DMS79 treated with DMSO at 0.1 percent for 48 hours (cell line): ENCODE measurements around the gene TNS4.

Experiments used
- DNase-seq: peaks from one replicate; lab custom pipeline; 2025; lab: John Stamatoyannopoulos, UW

TNS4 gene

DNA sequence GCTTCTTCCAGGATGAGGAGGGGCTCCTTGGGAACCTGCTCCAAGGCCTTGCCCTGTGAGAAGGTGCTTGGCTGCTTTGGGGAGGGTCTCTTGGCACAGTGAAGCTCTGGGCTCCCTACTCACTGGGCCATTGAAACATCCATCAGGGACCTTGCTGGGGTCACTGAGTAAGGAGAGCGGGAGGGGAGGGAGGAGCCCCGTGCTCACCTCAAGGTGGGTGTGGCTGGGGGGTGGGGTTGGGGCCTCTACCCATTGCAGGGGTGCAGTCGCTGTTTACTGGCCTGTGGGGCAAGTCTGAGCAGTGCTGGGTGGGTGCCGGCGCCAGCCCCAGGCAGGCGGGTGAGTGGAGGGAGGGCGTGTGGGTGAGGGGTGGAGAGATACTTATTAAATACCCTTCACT lies 9.9 kb downstream of the TNS4 start:
- no peak for DNase-seq

DNA sequence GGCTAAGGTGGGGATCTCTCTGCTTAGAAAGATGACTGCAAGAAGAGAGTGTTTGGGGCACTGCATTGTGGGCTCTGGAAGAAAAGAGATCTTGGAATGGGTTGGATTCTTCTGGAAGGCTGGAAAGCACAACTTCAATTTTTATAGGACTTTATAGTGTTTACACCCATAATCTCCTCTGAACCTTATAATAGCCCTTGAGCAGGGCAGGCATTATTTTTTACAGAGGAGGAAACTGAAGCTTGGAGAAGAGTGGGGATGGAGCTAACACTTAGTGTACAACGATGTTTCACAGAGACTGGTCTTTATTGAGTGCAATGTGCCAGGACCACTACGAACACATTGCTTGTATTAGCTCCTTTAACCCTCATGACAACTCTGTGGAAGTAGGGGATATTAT lies 10.4 kb downstream of the TNS4 start:
- DNase-seq = no peak

DNA sequence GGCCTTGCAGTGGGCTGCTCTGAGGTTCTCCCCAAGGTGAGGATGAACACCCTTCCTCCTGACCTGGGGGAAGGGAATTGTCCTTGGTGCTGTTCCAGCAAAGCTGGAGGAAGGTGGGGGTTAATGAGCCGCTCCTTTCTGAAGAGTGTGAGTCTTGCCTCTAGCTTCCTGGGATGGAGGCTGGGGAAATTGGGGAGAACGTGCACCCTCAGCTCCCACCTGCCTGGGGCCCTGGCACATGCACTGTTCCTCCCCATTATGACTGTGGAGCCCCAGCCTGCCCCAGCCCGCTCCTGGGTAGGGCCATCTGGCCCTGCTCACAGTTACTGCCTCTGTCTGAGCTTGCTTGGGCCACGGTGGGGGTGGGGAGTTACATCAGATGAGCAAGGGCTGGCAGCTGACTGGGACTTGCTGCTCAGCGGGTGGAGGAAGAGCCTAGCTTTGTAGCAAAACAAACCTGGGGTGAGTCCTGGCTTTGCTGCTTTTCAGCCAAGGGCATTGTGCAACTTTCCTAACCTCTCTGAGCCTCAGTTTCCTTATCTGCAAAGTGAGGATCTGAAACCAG lies 11.1 kb downstream of the TNS4 start:
- DNase-seq = peak; percentile 43

DNA sequence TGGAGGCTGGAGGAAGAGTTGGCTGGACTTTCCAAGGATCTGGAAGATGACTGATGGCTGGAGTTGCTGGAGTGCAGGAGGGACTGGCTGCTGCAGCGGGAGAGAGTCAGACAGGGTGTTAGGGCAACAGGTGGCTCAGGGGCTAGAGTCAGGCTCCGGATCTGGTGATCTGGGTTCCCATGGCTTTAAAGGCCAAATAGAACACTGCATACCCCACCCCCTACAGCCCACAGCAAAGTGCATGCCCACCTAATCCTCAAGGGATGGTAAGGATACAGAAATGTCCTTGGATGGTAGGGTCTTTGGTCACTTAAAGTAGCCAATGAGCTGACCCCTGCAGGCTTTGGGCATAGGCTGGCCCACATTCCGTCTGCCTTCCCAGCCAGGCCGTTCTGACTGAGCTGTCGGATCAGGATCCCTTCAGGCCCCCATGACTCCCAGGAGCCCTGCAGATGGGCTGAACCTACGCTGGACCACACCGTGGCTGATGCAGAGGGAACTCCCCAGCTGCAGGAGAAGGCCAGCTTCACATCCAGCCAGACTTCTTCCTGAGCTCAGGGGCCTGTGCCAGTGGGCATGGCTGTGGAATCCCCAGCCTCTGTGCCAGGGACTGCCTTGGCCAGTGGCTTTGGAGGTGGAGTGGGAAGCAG lies 13.9 kb downstream of the TNS4 start:
- DNase-seq = no peak

DNA sequence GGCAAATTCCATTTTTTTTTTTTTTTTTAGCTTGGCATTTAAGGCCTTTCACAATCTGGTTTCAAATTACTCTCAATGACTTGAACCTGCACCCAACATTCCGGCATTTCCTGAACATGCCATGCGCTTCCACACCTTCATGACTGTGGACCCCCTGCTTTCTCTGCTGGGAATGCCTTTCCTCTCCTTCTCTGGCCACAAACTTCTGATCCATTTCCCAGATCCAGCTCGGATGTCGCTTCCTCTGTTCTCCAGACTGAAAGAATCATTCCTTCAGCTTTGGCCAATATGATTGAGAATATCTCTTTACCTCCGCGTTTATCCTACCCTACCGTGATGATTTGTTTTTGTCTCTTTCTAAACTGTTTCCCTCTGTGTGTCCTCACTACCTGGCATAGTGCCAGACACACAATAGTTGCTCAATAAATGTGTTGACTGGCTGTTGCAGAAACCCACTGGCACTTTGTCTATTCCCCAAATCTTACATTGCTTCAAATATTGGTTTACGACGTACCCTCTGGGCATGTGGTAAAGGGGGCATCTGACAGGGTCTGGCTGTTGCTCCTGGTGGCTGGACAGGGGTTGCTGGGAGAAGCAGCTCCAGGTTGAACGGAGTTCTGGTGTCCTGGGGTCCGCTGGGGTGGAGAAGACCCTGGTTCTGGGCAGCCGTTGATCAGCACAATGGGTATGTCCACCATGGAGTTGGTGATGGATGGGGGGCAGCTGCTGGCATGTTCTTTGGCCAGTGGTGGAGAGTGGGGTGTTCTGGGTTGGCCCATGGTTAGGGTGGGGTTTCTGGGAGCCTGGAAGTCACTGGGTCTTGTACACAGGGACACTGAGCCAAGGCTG lies 14.7 kb downstream of the TNS4 start:
- DNase-seq = no peak

DNA sequence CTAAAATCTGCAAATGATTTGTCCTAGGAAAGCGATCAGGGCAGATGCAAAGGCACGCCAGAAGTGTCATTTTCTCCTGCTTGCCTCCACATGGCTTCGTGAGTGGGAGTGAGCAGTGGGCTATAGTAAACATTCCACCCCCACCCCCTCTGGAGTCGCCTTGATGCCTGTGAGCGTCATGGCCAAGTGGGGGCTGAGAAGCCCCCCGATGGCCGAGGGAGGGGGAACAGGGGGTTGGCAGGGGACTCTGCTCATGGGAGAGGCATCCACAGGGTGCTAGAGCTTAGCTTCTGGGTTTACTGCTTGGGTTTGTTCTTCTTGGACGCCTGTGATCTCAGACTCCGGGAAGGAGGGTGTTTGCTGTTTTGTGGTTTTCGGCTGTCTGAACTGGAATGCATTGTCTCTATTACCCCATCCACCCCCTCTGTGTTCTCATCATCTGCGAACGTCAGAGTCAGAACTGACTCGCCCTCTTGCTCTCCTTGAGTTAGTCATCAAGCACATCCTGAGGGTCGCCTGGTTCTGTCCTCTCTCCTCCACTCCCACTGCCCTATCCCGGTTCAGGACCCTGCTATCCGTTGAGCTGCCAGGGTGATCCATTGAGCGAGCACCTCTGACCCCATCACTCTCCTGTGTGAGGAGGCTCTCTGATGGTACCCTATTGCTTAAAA lies 15.4 kb downstream of the TNS4 start:
- DNase-seq = peak; percentile 9

DNA sequence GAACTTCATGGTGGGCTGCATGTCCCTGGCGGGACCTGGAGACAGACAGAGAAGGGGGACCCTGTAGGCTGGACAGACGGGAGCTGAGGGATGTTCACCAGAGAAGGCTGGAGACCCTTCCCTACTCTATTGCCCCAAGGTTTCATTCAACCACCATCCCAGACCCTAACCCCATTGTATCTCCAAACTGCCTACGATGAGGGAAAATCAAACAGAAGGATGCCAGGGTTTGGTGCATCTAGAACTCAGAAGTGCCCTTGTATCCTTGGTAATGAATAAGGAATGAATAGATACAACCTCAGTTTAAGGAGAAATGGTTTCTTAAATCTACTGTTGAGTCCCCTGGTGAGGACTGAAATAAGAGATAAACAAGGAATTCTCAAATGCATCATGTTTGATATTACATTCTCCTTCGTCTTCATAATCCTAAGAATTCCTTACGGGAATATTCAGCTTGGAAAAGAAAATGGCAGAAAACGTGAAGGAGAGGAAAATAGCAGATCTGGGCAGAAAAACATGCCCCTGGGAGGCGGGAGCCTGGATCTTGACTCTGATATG lies 16.4 kb downstream of the TNS4 start:
- no peak for DNase-seq

DNA sequence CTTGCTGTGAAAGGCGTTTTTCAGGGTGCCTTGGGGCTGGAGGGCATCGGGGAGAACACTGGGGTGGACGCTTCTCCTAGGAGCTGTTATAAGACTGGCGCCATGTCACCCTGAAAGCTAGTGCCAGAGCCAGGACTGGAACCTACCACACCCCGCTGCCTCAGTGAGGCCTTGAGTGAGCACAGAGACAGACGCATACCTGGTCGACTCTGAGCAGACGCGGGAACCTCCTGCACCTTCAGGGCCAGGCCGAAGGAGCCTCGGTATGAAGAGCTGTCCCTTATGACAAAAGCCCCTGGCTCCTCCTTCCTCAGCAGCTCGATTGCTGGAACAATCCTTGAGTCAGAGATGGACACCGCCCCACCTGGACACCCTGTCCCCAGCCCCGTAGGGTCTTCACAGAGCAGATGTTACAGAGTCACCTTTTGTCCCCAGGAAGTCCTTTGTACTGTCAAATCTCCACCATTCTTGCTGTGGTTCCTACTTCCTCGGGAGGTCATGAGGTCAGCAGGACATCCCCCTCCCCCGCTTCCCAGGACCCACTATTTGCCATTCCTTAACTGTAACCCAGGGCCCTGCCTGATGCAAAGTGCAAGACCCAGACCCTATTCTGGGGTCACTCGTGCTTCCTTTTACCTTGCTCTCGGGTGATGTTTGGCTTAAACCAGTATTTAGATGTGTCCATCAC lies 17.0 kb downstream of the TNS4 start:
- DNase-seq = no peak

DNA sequence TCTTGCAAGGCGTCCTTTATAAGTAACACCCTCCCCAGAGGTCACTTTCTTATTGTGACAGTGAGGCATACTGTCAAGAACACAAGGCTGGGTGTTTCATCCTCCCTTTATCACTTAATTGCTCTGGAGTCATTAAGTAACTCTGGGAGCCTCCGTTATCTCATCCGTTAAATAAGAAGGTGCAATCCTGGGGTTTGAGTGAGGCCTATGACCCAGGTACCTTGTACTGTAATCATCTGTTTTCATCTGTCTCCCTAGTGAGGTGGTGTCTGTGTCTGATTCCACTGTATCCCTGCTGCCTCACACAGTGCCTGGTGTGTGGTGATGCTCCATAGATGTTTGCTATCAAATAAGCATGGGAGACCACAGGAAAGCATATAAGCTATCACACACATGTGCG lies 17.7 kb downstream of the TNS4 start:
- no peak for DNase-seq

DNA sequence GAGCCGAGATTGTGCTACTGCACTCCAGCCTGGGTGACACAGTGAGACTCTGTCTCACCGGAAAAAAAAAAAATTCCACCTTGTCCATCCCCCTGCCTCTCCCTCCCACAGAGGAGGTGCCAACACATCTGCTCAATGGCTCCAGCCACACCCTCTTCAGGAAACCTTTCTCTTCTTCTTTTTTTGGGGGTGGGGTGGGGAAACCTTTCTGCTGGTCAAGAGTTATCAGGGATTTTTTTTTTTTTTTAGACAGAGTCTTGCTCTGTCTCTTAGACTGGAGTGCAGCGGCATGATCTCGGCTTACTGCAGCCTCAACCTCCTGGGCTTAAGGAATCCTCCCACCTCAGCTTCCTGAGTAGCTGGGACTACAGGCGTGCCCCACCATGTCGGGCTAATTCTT lies 18.7 kb downstream of the TNS4 start:
- DNase-seq = no peak

DNA sequence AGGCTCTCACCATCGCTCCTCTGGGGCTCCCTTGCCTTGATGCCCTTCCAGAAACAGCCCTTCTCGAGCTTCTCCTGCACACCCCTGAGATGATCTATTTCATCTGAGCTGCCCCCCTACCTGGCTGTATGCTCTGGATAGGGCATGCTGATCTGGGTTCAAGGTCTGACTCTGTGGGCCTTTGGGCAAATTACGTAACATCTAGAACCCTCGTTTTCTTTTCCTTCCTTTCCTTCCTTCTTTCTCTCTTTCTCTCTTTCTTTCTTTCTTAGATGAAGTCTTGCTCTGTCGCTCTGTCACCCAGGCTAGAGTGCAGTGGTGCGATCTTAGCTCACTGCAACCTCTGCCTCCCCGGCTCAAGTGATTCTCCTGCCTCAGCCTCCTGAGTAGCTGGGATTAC lies 20.3 kb downstream of the TNS4 start:
- DNase-seq = no peak

DNA sequence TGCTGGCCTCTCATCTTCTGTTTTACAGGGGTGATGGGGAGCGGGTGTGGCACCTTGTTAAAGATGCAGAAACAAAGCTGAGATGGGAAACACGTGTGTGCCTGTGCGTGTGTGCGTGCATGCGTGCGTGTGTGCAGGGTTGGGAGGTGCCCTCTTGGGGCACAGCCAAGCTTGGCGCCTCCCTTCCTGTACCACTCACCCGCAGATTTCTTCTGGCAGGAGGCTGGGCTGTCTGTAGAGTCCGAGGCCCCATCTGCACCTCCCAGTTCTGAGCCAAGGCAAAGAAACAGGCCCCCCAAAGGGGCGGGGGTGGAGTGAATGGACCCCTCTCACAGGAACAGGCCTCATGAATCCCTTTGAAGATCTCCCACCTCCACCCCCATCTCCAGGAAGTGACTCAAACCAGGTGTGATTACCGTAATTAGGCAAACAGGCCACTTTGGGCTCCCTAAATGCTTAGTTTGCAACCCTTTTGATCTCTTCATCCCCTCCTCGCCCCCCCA lies 20.9 kb downstream of the TNS4 start:
- no peak for DNase-seq

DNA sequence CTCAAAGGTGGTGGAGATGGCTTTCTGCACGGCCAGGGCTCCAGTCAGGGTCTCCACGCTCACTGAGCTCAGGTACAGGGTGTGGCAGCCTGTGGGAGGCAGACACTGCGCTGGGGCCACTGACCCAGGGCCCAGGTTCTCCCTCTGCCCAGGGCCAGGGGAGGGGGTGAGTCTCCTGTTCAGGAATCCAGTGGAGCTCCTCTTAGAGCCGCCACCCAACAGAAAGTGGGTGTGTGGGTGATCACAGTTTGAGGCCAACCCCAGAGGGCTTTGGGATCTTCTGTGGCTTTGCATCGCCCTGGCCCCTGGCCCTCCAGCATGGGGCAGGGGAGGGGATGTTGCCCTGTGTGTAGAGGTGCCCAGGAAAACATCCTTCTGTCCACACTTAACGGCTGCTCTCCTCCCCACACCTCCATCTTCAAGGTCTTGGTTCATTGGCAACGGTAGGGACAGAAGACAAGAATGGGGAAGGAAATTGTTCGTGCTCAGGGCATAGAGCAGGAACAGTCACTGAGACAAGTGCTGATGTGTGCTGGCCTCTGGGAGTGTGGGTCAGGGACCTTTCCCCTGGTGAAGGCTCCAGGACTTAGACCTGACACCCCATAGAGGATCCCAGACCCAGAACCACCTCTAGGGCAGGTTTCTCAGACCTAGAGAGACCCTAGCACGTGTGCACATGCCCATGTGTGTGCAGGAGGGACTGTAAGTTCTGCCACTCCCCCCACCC lies 21.5 kb downstream of the TNS4 start:
- no peak for DNase-seq

DNA sequence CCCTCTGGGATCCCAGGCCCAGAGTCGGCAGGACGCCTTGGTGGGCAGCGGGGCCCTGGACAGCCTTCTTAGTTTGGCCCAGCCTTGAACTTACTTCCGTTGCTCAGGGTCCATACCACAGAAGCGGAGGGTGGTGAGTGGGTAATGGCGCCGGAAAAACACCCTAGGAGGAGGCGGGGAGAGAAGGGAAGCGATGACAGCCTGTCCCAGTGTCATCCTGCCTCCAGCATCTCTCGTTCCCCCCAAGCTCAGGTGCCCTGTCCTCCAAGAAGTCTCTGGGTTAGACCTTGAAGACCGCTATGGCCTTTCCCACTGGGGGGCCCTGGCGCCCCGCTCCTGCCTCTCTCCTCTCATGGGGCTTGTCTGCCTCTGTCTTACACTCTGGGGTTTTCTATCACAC lies 22.9 kb downstream of the TNS4 start:
- no peak for DNase-seq

DNA sequence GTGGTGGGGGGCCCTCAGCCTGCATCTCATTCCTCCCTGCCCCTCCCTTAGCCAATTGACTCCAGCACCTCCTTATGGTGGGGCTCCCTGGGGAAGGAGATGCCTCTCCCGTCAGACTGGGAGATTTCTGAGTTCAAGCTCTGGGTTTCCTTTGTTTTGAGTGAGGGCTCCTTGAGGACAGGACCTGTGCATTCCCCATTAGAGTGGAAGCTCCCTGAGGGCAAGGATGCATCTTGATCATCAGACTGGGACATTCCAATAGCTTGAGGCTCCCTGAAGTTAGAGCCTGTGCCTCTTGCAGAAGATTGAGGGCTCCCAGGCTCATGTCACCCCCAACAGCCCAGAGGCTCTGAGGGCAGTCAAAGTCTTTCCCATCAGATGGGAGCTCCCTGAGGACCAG lies 23.6 kb downstream of the TNS4 start:
- DNase-seq = no peak

DNA sequence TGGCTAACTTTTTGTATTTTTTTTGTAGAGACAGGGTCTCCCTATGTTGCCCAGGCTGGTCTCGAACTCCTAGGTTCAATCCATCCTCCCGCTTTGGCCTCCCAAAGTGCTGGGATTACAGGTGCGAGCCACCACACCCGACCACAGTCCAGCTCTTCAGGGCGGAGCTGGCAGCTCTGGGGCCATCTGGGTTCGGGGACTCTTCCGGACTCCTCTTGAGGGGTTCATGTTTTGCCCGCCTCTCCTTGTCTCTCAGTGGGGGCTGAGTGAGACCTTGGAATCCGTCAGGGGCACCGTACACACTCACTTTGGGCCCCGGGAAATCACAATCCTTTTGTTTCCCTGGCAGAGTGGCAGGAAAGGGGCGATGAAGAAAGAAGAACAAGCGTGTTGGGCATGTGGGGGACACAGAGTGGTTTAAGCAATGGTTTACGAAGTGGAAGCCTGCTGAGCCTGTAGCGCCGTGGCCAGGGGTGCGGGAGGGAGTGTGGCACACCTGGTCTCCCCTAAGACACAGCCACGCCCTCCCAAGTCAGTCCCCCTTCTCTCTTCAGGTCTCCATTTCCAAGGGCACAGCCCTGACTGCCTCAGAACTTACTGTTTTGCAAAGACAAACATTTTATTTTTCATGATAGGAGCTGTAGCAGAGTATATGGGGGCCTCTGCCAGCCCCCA lies 26.1 kb downstream of the TNS4 start:
- no peak for DNase-seq

DNA sequence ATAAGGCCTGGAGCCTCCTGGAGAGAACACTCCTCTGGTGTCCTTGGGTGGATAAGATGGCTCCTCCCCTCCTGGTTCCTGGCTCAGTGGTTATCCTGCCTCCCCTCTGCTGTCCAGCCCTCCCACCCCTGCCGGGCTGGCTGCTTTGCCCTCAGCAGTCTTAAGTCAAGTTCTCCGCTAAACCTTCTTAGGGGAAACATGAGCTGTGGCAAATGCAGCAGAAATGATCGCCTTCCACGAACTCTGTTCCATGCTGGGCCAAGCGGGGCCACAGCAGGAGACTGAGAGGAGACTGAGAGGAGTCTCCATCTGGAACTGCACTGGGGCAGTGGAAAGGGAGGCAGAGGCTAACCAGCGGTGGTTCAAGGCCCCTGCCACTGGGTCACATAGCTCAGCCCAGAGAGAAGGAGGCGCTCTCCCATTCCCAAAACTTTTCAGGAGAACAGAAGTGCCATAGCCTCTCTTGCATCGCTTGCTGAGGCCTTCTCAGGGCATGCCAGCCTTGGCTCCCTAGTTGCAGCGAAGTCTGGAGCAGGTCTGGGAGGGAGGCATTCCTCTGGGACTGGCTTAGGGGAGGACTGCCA lies 26.9 kb downstream of the TNS4 start:
- DNase-seq = no peak

DNA sequence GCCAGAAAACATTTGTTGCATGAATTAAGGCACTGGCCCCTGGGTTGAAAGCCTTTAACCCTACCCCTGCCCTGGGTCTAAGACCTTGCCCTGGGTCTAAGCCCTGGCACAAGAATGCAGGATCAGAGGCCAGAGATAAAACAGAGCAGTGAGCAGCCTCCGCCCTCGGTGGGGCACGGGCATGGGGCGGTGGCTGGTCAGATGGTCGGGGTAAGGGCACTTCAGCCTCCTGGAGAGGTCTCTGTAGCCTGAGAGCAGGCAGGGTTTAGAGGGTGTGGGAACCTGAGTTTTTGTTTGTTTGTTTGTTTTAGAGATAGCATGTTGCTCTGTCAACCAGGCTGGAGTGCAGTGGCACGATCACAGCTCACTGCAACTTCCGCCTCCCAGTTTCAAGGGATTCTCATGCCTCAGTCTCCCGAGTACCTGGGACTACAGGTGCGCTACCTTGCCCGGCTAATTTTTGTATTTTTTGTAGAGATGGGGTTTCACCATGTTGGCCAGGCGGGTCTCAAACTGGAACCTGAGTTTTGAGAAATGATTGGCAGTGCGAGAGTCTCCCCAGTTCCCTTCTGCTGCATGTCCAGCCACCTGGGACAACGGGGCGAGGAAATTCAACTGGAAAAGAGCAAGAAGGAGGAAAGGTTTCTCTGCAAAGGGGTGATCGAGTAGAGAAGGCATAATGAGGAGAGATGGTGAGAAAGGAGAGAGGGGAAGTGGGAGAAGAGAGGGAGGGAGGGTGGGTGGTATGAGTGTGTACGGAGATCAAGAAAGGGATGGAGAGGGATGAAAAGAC lies 27.7 kb downstream of the TNS4 start:
- DNase-seq = no peak

DNA sequence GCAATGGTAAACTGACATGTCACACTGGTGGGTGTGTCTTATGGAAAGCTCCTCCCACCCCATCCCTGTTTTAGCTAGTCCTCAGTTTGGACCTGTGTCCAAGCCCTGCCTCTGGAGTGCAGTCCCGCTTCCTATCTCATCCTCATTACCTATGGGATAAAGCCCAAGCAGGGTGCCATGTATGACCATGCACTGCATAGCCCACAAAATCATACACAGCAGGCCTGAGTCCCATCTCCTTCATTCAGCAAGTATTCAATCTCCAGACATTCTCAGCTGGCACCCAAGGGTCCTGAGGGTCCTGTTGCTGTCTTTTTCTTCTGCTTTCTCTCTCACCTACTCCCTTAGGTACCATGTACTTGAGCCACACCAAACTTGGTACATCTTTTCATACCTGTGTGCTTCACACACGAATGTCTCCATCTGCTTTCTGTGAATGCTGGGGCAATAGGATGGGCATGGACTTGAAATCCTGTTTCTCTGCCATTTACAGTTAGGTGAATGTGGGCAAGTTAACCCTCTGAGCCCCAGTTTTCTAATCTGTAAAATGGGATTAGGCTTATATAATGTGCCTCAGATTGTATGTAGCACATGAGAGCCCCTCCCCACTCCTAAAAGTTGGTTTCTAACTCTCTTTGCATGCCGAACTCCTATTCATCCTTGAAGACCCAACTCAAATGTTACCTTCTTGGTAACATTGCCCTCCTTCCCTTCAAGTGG lies 28.5 kb downstream of the TNS4 start:
- DNase-seq = no peak
